ENCODE data around the gene MB21D2. TPM values are rescaled to one million over a fixed set of nuclear protein-coding genes. Genes with fewer than 3 reads are reported as not detected.
"Not testable (repeated sequence)": the region's sequence is repeated elsewhere in the genome, so short reads cannot be mapped to it uniquely, and the experiment has no call there.

Gene MB21D2
- total RNA-seq, 1 experiment from 2014 or later: 54.1 TPM

- DNase-seq (ENCODE audit: low read depth): no peak
Observed at GRCh38 chr3:192802957-192803899, 114.4 kb downstream of the MB21D2 start.

GRCh38 chr3:192801985-192802384 lies 115.7 kb downstream of the MB21D2 start:
- no peak for DNase-seq (ENCODE audit: low read depth)

- no peak for DNase-seq (ENCODE audit: low read depth)
Observed at GRCh38 chr3:192799721-192800120, 117.9 kb downstream of the MB21D2 start.

GRCh38 chr3:192795021-192795420 lies 122.6 kb downstream of the MB21D2 start:
- no peak for DNase-seq (ENCODE audit: low read depth)

GRCh38 chr3:192794216-192794615 lies 123.4 kb downstream of the MB21D2 start:
- no peak for DNase-seq (ENCODE audit: low read depth)

GRCh38 chr3:192788816-192789515 lies 128.7 kb downstream of the MB21D2 start:
- not testable (repeated sequence) for DNase-seq (ENCODE audit: low read depth)

- no peak for DNase-seq (ENCODE audit: low read depth)
Observed at GRCh38 chr3:192778508-192778907, 139.1 kb downstream of the MB21D2 start.

GRCh38 chr3:192774341-192774740 lies 143.3 kb downstream of the MB21D2 start:
- DNase-seq (ENCODE audit: low read depth): not testable (repeated sequence)

GRCh38 chr3:192772240-192772894 lies 145.3 kb downstream of the MB21D2 start:
- DNase-seq (ENCODE audit: low read depth): peak; percentile 35

- DNase-seq (ENCODE audit: low read depth): no peak
Observed at GRCh38 chr3:192758654-192759053, 159.0 kb downstream of the MB21D2 start.

- no peak for DNase-seq (ENCODE audit: low read depth)
Observed at GRCh38 chr3:192751148-192751547, 166.5 kb downstream of the MB21D2 start.

GRCh38 chr3:192750201-192750600 lies 167.5 kb downstream of the MB21D2 start:
- DNase-seq (ENCODE audit: low read depth): no peak

- no peak for DNase-seq (ENCODE audit: low read depth)
Observed at GRCh38 chr3:192747746-192748145, 169.9 kb downstream of the MB21D2 start.

- no peak for DNase-seq (ENCODE audit: low read depth)
Observed at GRCh38 chr3:192747145-192747544, 170.5 kb downstream of the MB21D2 start.

Other genes starting within 250 kb of the MB21D2 start
- 0.69 and 2.0 TPM in 2 replicates for gene FGF12, start 190.3 kb downstream of the MB21D2 start, total RNA-seq (2014; rRNA removed; shearing (Covaris generic))